22Rv1 (cell line): ENCODE data around the gene TMPRSS11D.

Experiments used
- H3K27ac ChIP-seq: fragments of 450-650 bp; 2 replicates; pipeline ENCODE4 v1.5.1; 2017
- CTCF ChIP-seq: fragments of 450-650 bp; IDR thresholded peaks from 2 replicates; pipeline ENCODE4 v1.5.1; 2017; ENCODE audit warnings: mild to moderate bottlenecking
- ZFX ChIP-seq: fragments of 450-650 bp; IDR thresholded peaks from 2 replicates; pipeline ENCODE4 v1.6.1; 2017; ENCODE audit warnings: antibody characterized with exemption, borderline replicate concordance

Gene TMPRSS11D

GRCh38 chr4:67883902-67884301 is at the start of gene TMPRSS11D:
Gene TMPRSS11D (minus strand): TSS chr4:67884002. CDS start chr4:67883933, 69 bp downstream.
- TF ChIP-seq CTCF = no peak
- no peak for TF ChIP-seq ZFX
- no peak within 1 kb of the TSS for H3K27ac ChIP-seq

GRCh38 chr4:67933038-67933437 is 49.2 kb upstream of the TMPRSS11D start:
- no peak overlapping the region for H3K27ac ChIP-seq
- TF ChIP-seq CTCF (no peak), ZFX (no peak)

GRCh38 chr4:67931256-67931655 is 47.5 kb upstream of the TMPRSS11D start:
- no peak overlapping the region for H3K27ac ChIP-seq
- no peak for TF ChIP-seq CTCF
- TF ChIP-seq ZFX = no peak

GRCh38 chr4:67929426-67929825 is 45.6 kb upstream of the TMPRSS11D start:
- no peak overlapping the region for H3K27ac ChIP-seq
- TF ChIP-seq CTCF = no peak
- no peak for TF ChIP-seq ZFX

- H3K27ac ChIP-seq = no peak overlapping the region
- TF ChIP-seq CTCF (no peak), ZFX (no peak)
These were observed 44.7 kb upstream of the TMPRSS11D start for GRCh38 chr4:67928546-67928945.

GRCh38 chr4:67927251-67927650 is 43.4 kb upstream of the TMPRSS11D start:
- TF ChIP-seq CTCF (no peak), ZFX (no peak)
- no peak overlapping the region for H3K27ac ChIP-seq

- TF ChIP-seq CTCF (no peak), ZFX (no peak)
- H3K27ac ChIP-seq = no peak overlapping the region
These were observed 42.7 kb upstream of the TMPRSS11D start for GRCh38 chr4:67926485-67926884.
